Measurements from ENCODE around the gene P2RX7. TPM values are rescaled to one million over a fixed set of nuclear protein-coding genes. Genes with fewer than 3 reads are reported as not detected.

The P2RX7 gene
- total RNA-seq, 2 experiments from 2014 or later: 0.13 to 0.48 TPM

DNA sequence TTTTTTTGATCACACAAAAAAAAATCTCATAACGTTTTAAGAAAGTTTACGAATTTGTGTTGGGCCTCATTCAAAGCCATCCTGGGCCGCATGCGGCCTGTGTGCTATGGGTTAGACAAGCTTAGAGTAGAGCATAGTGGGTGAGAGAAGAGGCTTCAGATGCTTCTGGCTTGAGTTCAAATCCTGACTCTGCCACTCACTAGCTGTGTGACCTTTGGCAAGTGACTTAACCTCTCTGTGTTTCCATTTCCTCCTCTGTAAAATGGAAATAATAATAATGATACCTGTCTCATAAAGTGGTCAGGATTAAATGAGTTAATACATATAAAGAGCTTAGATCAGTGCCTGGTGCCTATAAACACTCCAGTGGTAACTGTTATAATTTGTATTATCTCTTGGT lies 83.4 kb downstream of the P2RX7 start:
- Histone ChIP-seq H3K79me2 (ENCODE audit: insufficient read depth, low read depth, low read length) (no peaks in the 10 kb centered on the region), H3K27ac (ENCODE audit: low read depth, low read length, poor library complexity, severe bottlenecking) (no peak overlapping the region), H3K4me1 (ENCODE audit: insufficient read depth, low read length, poor library complexity, severe bottlenecking) (no peaks in the 10 kb centered on the region), H3K4me3 (ENCODE audit: low read depth, low read length, poor library complexity, severe bottlenecking) (no peak overlapping the region), H3K36me3 (ENCODE audit: insufficient read depth, low read length) (no peaks in the 10 kb centered on the region), H3K9me2 (ENCODE audit: insufficient read depth, low read length) (no peaks in the 10 kb centered on the region), H3K4me2 (ENCODE audit: low read length) (no peak overlapping the region), H4K20me1 (ENCODE audit: insufficient read depth, low read length) (no peaks in the 10 kb centered on the region), H2AFZ (ENCODE audit: low read length) (no peak overlapping the region), H3K9me3 (ENCODE audit: low read length) (no peaks in the 10 kb centered on the region)
- DNase-seq (ENCODE audit: low spot score): no peak
- ChIA-PET POLR2A (no interaction called here), CTCF (ENCODE audit: unreplicated experiment) (no interaction called here)
- no peak for TF ChIP-seq EZH2phosphoT487 (IDR thresholded peaks at IDR 0.05; ENCODE audit: borderline replicate concordance, low read depth, low read length)
- TF ChIP-seq, protein P1, sequence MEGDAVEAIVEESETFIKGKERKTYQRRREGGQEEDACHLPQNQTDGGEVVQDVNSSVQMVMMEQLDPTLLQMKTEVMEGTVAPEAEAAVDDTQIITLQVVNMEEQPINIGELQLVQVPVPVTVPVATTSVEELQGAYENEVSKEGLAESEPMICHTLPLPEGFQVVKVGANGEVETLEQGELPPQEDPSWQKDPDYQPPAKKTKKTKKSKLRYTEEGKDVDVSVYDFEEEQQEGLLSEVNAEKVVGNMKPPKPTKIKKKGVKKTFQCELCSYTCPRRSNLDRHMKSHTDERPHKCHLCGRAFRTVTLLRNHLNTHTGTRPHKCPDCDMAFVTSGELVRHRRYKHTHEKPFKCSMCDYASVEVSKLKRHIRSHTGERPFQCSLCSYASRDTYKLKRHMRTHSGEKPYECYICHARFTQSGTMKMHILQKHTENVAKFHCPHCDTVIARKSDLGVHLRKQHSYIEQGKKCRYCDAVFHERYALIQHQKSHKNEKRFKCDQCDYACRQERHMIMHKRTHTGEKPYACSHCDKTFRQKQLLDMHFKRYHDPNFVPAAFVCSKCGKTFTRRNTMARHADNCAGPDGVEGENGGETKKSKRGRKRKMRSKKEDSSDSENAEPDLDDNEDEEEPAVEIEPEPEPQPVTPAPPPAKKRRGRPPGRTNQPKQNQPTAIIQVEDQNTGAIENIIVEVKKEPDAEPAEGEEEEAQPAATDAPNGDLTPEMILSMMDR (conservative IDR thresholded peaks at IDR 0.05; ENCODE audit: low read length): no peak
- BruUV-seq (replicated peaks): no TSS peak
- intact Hi-C loops (cut with micrococcal nuclease; ENCODE audit: unreplicated experiment): no loop called here

DNA sequence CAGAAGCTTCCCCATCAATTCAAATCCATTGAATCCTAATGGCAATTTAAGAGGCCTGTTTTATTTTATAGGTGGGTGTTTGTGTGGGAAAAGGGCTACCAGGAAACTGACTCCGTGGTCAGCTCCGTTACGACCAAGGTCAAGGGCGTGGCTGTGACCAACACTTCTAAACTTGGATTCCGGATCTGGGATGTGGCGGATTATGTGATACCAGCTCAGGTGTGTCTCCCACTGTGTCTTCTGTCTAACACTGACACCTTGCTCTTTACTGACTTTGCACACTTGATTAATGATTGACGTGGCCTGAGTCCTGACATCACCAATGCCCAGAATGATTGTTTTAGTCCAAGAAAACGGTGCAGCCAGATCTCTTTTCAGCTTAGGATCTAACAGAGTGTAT lies 84.4 kb downstream of the P2RX7 start:
- ChIA-PET POLR2A (interaction anchor here (0.7 kb wide), 1 partner anchor 55 kb away, joined by 3 read pairs; no protein-coding TSS in a partner anchor), CTCF (ENCODE audit: unreplicated experiment) (no interaction called here)
- no peaks in the 10 kb centered on the region for H3K79me2 ChIP-seq (ENCODE audit: insufficient read depth, low read depth, low read length)
- H3K9me2 ChIP-seq (ENCODE audit: insufficient read depth, low read length): no peaks in the 10 kb centered on the region
- H3K27ac ChIP-seq (ENCODE audit: low read depth, low read length, poor library complexity, severe bottlenecking): no peak overlapping the region
- no peak for TF ChIP-seq EZH2phosphoT487 (IDR thresholded peaks at IDR 0.05; ENCODE audit: borderline replicate concordance, low read depth, low read length)
- TF ChIP-seq, protein P1 (conservative IDR thresholded peaks at IDR 0.05; ENCODE audit: low read length): no peak
- H3K4me2 ChIP-seq (ENCODE audit: low read length): no peak overlapping the region
- no peak overlapping the region for H2AFZ ChIP-seq (ENCODE audit: low read length)
- no peaks in the 10 kb centered on the region for H3K36me3 ChIP-seq (ENCODE audit: insufficient read depth, low read length)
- no peaks in the 10 kb centered on the region for H3K4me1 ChIP-seq (ENCODE audit: insufficient read depth, low read length, poor library complexity, severe bottlenecking)
- intact Hi-C loops (cut with micrococcal nuclease; ENCODE audit: unreplicated experiment): no loop called here
- no TSS peak for BruUV-seq (replicated peaks)
- H3K4me3 ChIP-seq (ENCODE audit: low read depth, low read length, poor library complexity, severe bottlenecking): no peak overlapping the region
- DNase-seq (ENCODE audit: low spot score): no peak
- H4K20me1 ChIP-seq (ENCODE audit: insufficient read depth, low read length): no peaks in the 10 kb centered on the region
- H3K9me3 ChIP-seq (ENCODE audit: low read length): no peaks in the 10 kb centered on the region

DNA sequence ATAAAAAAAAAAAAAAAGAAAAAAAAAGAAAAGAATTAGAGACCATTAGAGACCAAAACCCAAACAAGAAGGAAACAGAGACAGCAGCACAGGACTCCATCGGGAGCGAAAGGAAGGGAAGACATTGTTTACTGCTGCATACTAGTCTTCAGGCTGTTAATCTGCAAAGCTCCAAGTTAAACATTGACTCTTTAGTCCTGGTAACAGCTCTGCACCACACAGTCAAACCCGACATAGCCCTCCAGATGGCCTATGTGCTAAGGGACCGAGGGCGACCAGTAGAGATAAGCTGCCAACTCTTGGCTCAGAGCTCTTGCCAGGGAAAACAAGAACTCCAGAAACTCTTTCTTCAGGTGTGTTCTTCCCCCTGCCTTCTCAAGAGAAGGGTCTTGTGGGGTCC lies 85.1 kb downstream of the P2RX7 start:
- no peaks in the 10 kb centered on the region for H3K4me1 ChIP-seq (ENCODE audit: insufficient read depth, low read length, poor library complexity, severe bottlenecking)
- no peak for DNase-seq (ENCODE audit: low spot score)
- no peak overlapping the region for H3K27ac ChIP-seq (ENCODE audit: low read depth, low read length, poor library complexity, severe bottlenecking)
- H3K4me2 ChIP-seq (ENCODE audit: low read length): no peak overlapping the region
- ChIA-PET CTCF (ENCODE audit: unreplicated experiment) (no interaction called here), POLR2A (interaction anchor here (0.6 to 0.7 kb wide), 3 partner anchors 55 to 1116 kb away, joined by 3 to 5 read pairs (median 3); no protein-coding TSS in a partner anchor)
- H3K36me3 ChIP-seq (ENCODE audit: insufficient read depth, low read length): no peaks in the 10 kb centered on the region
- no peaks in the 10 kb centered on the region for H3K9me3 ChIP-seq (ENCODE audit: low read length)
- intact Hi-C loops (cut with micrococcal nuclease; ENCODE audit: unreplicated experiment): no loop called here
- BruUV-seq (replicated peaks): no TSS peak
- H3K4me3 ChIP-seq (ENCODE audit: low read depth, low read length, poor library complexity, severe bottlenecking): no peak overlapping the region
- H4K20me1 ChIP-seq (ENCODE audit: insufficient read depth, low read length): no peaks in the 10 kb centered on the region
- no peak overlapping the region for H2AFZ ChIP-seq (ENCODE audit: low read length)
- no peaks in the 10 kb centered on the region for H3K9me2 ChIP-seq (ENCODE audit: insufficient read depth, low read length)
- TF ChIP-seq, protein P1 (conservative IDR thresholded peaks at IDR 0.05; ENCODE audit: low read length): no peak
- TF ChIP-seq EZH2phosphoT487 (IDR thresholded peaks at IDR 0.05; ENCODE audit: borderline replicate concordance, low read depth, low read length): no peak
- H3K79me2 ChIP-seq (ENCODE audit: insufficient read depth, low read depth, low read length): no peaks in the 10 kb centered on the region
